H9 (cell line): ENCODE measurements around the gene TGFBRAP1. TPM values are rescaled to one million over a fixed set of nuclear protein-coding genes. Genes with fewer than 3 reads are reported as not detected.
A peak's percentile ranks its signal among the peaks of the same experiment; 100 is the strongest.

Experiments used
- DNase-seq: peaks from one replicate; pipeline ENCODE4 v3.0.0-alpha.2; 2017
- H2AFZ ChIP-seq: one replicate; pipeline ENCODE4 v1.6.1; 2013; ENCODE audit warnings: mild to moderate bottlenecking, low read length, control low read depth, moderate library complexity
- H2AK5ac ChIP-seq: 2 replicates; pipeline ENCODE4 v1.6.1; 2013; ENCODE audit warnings: low read length, control low read depth, mixed read lengths; ENCODE audit not compliant: insufficient read length
- H2BK120ac ChIP-seq: one replicate; pipeline ENCODE4 v1.6.1; 2013; ENCODE audit warnings: low read depth, mild to moderate bottlenecking, low read length, control low read depth, inconsistent platforms; ENCODE audit not compliant: poor library complexity, severe bottlenecking
- H2BK12ac ChIP-seq: 2 replicates; pipeline ENCODE4 v1.6.1; 2013; ENCODE audit warnings: low read length, control low read depth, mixed read lengths, low read depth; ENCODE audit not compliant: insufficient read length
- H2BK15ac ChIP-seq: 2 replicates; pipeline ENCODE4 v1.6.1; 2013; ENCODE audit warnings: low read depth, low read length, control low read depth
- H2BK20ac ChIP-seq: one replicate; pipeline ENCODE4 v1.6.1; 2013; ENCODE audit warnings: low read depth, mild to moderate bottlenecking, low read length, control low read depth, inconsistent platforms; ENCODE audit not compliant: poor library complexity, severe bottlenecking
- H2BK5ac ChIP-seq: 2 replicates; pipeline ENCODE4 v1.6.1; 2013; ENCODE audit warnings: low read length, control low read depth, mixed read lengths; ENCODE audit not compliant: insufficient read length
- H3K14ac ChIP-seq: 2 replicates; pipeline ENCODE4 v1.6.1; 2013; ENCODE audit warnings: low read length, control low read depth; ENCODE audit not compliant: insufficient read depth
- H3K18ac ChIP-seq: 2 replicates; pipeline ENCODE4 v1.6.1; 2013; ENCODE audit warnings: low read depth, mild to moderate bottlenecking, mixed read lengths, low read length, control low read depth; ENCODE audit not compliant: insufficient read length
- H3K23ac ChIP-seq: 2 replicates; pipeline ENCODE4 v1.6.1; 2013; ENCODE audit warnings: low read length, control low read depth, mixed read lengths, low read depth; ENCODE audit not compliant: insufficient read length
- H3K23me2 ChIP-seq: 2 replicates; pipeline ENCODE4 v1.6.1; 2013; ENCODE audit warnings: low read depth, mild to moderate bottlenecking, mixed read lengths, low read length, control low read depth; ENCODE audit not compliant: insufficient read length, poor library complexity, severe bottlenecking
- H3K27ac ChIP-seq: 2 replicates; pipeline ENCODE4 v1.5.1; 2013; ENCODE audit warnings: low read length, control low read depth, mixed read lengths, low read depth; ENCODE audit not compliant: insufficient read length
- H3K27me3 ChIP-seq: 2 replicates; pipeline ENCODE4 v1.6.1; 2013; ENCODE audit warnings: low read length, control low read depth, inconsistent platforms; ENCODE audit not compliant: insufficient read depth
- H3K4ac ChIP-seq: 2 replicates; pipeline ENCODE4 v1.6.1; 2013; ENCODE audit warnings: low read depth, mild to moderate bottlenecking, control low read depth, inconsistent platforms, low read length, moderate library complexity
- H3K4me1 ChIP-seq: 2 replicates; pipeline ENCODE4 v1.6.1; 2013; ENCODE audit warnings: low read length, control low read depth, inconsistent platforms; ENCODE audit not compliant: insufficient read depth
- H3K4me2 ChIP-seq: 2 replicates; pipeline ENCODE4 v1.6.1; 2013; ENCODE audit warnings: low read length, control low read depth, mixed read lengths; ENCODE audit not compliant: insufficient read length, insufficient read depth
- H3K56ac ChIP-seq: 2 replicates; pipeline ENCODE4 v1.6.1; 2013; ENCODE audit warnings: low read depth, mild to moderate bottlenecking, mixed read lengths, low read length, control low read depth; ENCODE audit not compliant: insufficient read length
- H3K79me1 ChIP-seq: 2 replicates; pipeline ENCODE4 v1.6.1; 2013; ENCODE audit warnings: low read depth, mild to moderate bottlenecking, moderate library complexity, low read length, control low read depth, inconsistent platforms; ENCODE audit not compliant: insufficient read depth, poor library complexity, severe bottlenecking
- H3K79me2 ChIP-seq: 2 replicates; pipeline ENCODE4 v1.6.1; 2013; ENCODE audit warnings: low read length, control low read depth, inconsistent platforms; ENCODE audit not compliant: insufficient read depth
- H3K9ac ChIP-seq: 2 replicates; pipeline ENCODE4 v1.6.1; 2013; ENCODE audit warnings: low read length, control low read depth, mixed read lengths; ENCODE audit not compliant: insufficient read length; ENCODE audit errors: extremely low read depth
- H3K9me3 ChIP-seq: one replicate; pipeline ENCODE4 v1.6.1; 2013; ENCODE audit warnings: low read depth, low read length, inconsistent platforms; ENCODE audit not compliant: control insufficient read depth
- H3T11ph ChIP-seq: one replicate; pipeline ENCODE4 v1.6.1; 2013; ENCODE audit warnings: mild to moderate bottlenecking, low read length, control low read depth, inconsistent platforms
- H4K20me1 ChIP-seq: one replicate; pipeline ENCODE4 v1.6.1; 2013; ENCODE audit not compliant: control insufficient read depth, insufficient read length, insufficient read depth
- H4K5ac ChIP-seq: 2 replicates; pipeline ENCODE4 v1.6.1; 2013; ENCODE audit warnings: low read depth, mild to moderate bottlenecking, mixed read lengths, low read length, control low read depth; ENCODE audit not compliant: insufficient read length
- H4K8ac ChIP-seq: replicated peaks from 2 replicates; pipeline ENCODE4 v1.6.1; 2013; ENCODE audit warnings: low read length, control low read depth, mixed read lengths, low read depth; ENCODE audit not compliant: insufficient read length
- H4K91ac ChIP-seq: 2 replicates; pipeline ENCODE4 v1.6.1; 2013; ENCODE audit warnings: low read depth, mild to moderate bottlenecking, moderate library complexity, mixed read lengths, low read length, control low read depth; ENCODE audit not compliant: insufficient read length
- H3K27ac Mint-ChIP-seq, 3 experiments: 2 replicates in 2 of 3; 3 replicates in 1 of 3; pipeline ENCODE4 v1.8.0; 2020 to 2021; ENCODE audit warnings: mixed read lengths in 3 of 3, mild to moderate bottlenecking in 1 of 3, moderate library complexity in 1 of 3
- H3K27me3 Mint-ChIP-seq: 2 replicates; pipeline ENCODE4 v1.8.0; 2021; ENCODE audit warnings: low read depth, mild to moderate bottlenecking, moderate library complexity, mixed read lengths
- H3K36me3 Mint-ChIP-seq, 3 experiments: 2 replicates in 2 of 3; 3 replicates in 1 of 3; pipeline ENCODE4 v1.8.0; 2020 to 2021; ENCODE audit warnings: low read depth in 3 of 3, mixed read lengths in 3 of 3; ENCODE audit not compliant: insufficient read depth in 1 of 3
- H3K4me1 Mint-ChIP-seq, 2 experiments: 2 replicates each; pipeline ENCODE4 v1.8.0; 2020; ENCODE audit warnings: mixed read lengths in 2 of 2
- H3K4me3 Mint-ChIP-seq, 2 experiments: 2 replicates in 1 of 2; 3 replicates in 1 of 2; pipeline ENCODE4 v1.8.0; 2020 to 2021; ENCODE audit warnings: mild to moderate bottlenecking in 2 of 2, mixed read lengths in 2 of 2, moderate library complexity in 1 of 2
- H3K9me3 Mint-ChIP-seq, 2 experiments: 2 replicates in 1 of 2; 3 replicates in 1 of 2; pipeline ENCODE4 v1.8.0; 2020; ENCODE audit warnings: mild to moderate bottlenecking in 2 of 2, mixed read lengths in 2 of 2, moderate library complexity in 1 of 2
- WGBS: extraction: QIAGEN DNeasy Blood & Tissue Kit; methylation state at CpG from one replicate; pipeline ENCODE4 v1.1.7; 2013; ENCODE audit warnings: missing lambda C conversion rate, low lambda C conversion rate, mixed read lengths; ENCODE audit not compliant: insufficient read length; ENCODE audit errors: extremely low coverage; 5-methylcytosine and 5-hydroxymethylcytosine counted together
- total RNA-seq: library from RNA; stranded (reverse); gene quantifications from 2 replicates; pipeline ENCODE4 v1.2.1, GENCODE V29; 2021
- TF ChIP-seq, protein P1 (sequence below): fragments of 200-600 bp; sonication (generic); conservative IDR thresholded peaks from 3 replicates; pipeline ENCODE4 v1.8.0; 2021; ENCODE audit warnings: antibody characterized with exemption, mild to moderate bottlenecking

TGFBRAP1 gene
- total RNA-seq, 1 experiment from 2014 or later, result 23.6 TPM

- H2BK12ac ChIP-seq, result no peak overlapping the region
- no peak overlapping the region for H3K18ac ChIP-seq
- H2BK15ac ChIP-seq, result no peak overlapping the region
- peaks cover 0 to 29% (median 19%) of the 10 kb centered on the region in 3 experiments; a peak in 5 of 7 replicates for H3K36me3 Mint-ChIP-seq
- H3K14ac ChIP-seq, result no peak overlapping the region
- no peak overlapping the region for H4K91ac ChIP-seq
- no peaks in the 10 kb centered on the region; the same call in 1 of the 2 replicates for H3K27me3 Mint-ChIP-seq
- H3K23me2 ChIP-seq, result no peaks in the 10 kb centered on the region
- no peak overlapping the region for H2BK5ac ChIP-seq
- no peak overlapping the region for H2AK5ac ChIP-seq
- H3K79me2 ChIP-seq, result no peaks in the 10 kb centered on the region
- H4K5ac ChIP-seq, result no peak overlapping the region
- no peak overlapping the region for H4K8ac ChIP-seq
- H2BK20ac ChIP-seq, result no peak overlapping the region
- H3K4me1 ChIP-seq, result no peaks in the 10 kb centered on the region
- H3K4me1 Mint-ChIP-seq, result 0 out of 4 replicates have a peak, but pooled peaks cover 0 to 2% of the 10 kb centered on the region in 2 experiments
- no peak overlapping the region for H2BK120ac ChIP-seq
- WGBS, result no CpG with 5 or more reads among the region's 15 CpGs
- no peaks in the 10 kb centered on the region for H4K20me1 ChIP-seq
- no peak overlapping the region for H3K56ac ChIP-seq
- H3K4me3 Mint-ChIP-seq, result no peak overlapping the region
- H3K9me3 ChIP-seq, result no peaks in the 10 kb centered on the region
- H3K4ac ChIP-seq, result no peak overlapping the region
- H3K23ac ChIP-seq, result no peak overlapping the region
- 0 out of 7 replicates have a peak overlapping the region, but pooled peaks of 1 of the 3 experiments have one; percentile 23 for H3K27ac Mint-ChIP-seq
- no peak overlapping the region for H3K4me2 ChIP-seq
- DNase-seq, result no peak
- H3K9me3 Mint-ChIP-seq, result no peaks in the 10 kb centered on the region
- H3K27ac ChIP-seq, result no peak overlapping the region
- no peaks in the 10 kb centered on the region for H3K79me1 ChIP-seq
- H2AFZ ChIP-seq, result no peak overlapping the region
- TF ChIP-seq, protein P1, sequence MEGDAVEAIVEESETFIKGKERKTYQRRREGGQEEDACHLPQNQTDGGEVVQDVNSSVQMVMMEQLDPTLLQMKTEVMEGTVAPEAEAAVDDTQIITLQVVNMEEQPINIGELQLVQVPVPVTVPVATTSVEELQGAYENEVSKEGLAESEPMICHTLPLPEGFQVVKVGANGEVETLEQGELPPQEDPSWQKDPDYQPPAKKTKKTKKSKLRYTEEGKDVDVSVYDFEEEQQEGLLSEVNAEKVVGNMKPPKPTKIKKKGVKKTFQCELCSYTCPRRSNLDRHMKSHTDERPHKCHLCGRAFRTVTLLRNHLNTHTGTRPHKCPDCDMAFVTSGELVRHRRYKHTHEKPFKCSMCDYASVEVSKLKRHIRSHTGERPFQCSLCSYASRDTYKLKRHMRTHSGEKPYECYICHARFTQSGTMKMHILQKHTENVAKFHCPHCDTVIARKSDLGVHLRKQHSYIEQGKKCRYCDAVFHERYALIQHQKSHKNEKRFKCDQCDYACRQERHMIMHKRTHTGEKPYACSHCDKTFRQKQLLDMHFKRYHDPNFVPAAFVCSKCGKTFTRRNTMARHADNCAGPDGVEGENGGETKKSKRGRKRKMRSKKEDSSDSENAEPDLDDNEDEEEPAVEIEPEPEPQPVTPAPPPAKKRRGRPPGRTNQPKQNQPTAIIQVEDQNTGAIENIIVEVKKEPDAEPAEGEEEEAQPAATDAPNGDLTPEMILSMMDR, result no peak
- H3K9ac ChIP-seq, result no peak overlapping the region
- H3K27me3 ChIP-seq, result no peaks in the 10 kb centered on the region
- no peak overlapping the region for H3T11ph ChIP-seq
Observed at GRCh38 chr2:105375001-105375561, 45.5 kb upstream of the TGFBRAP1 start.
